Daoy (cell line): ENCODE results near the gene TTLL9. TPM values are rescaled to one million over a fixed set of nuclear protein-coding genes. Genes with fewer than 3 reads are reported as not detected.

Experiments used
- DNase-seq: peaks from one replicate; pipeline ENCODE4 v3.0.0-alpha.2; 2015; ENCODE audit warnings: low read depth
- total RNA-seq: library from RNA; depleted of rRNA; stranded (reverse); fragments of >200 nt; shearing (Covaris generic); gene quantifications from 2 replicates; pipeline ENCODE4 v1.2.3, GENCODE V29; 2014

TTLL9 gene
- total RNA-seq, 1 experiment from 2014 or later: 1.5 TPM

DNA sequence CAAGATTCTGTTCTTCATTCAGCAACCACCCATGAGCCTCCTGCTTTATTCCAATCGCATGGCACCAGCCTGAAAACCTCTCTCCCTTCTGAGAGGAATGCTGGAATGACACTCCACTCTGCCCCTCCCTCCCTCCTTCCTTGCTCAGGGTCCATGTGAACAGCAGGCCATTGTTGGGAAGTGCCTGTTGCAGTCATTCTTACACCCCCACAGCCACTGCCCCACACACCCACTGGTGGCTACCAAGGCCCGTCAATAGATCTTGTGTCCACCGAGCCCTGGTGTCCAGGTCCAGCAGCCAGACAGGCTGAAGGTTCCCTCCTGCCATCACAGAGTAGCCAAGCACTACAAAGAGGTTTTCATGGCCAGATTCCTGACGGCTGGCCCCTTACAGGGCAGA lies 74.9 kb downstream of the TTLL9 start:
- no peak for DNase-seq

DNA sequence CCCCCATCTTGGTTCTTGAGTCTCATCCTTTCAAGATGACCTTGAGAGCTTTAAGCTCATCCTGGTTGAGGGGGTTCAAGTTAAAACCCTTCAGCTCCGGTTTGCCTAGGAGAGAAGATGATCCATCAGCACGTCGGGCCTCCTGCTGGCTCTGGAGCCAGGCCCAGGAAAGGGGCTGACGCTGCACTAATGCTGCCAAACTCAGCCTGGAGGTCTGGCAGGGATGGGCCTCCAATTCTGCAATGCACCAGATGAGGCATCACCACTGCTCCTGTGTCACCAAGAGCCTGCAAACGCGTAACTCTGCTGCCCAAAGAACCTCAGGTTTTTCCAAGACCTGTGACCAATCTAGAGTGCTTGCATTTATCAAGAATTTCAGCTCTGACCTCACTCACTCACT lies 75.4 kb downstream of the TTLL9 start:
- DNase-seq: no peak

DNA sequence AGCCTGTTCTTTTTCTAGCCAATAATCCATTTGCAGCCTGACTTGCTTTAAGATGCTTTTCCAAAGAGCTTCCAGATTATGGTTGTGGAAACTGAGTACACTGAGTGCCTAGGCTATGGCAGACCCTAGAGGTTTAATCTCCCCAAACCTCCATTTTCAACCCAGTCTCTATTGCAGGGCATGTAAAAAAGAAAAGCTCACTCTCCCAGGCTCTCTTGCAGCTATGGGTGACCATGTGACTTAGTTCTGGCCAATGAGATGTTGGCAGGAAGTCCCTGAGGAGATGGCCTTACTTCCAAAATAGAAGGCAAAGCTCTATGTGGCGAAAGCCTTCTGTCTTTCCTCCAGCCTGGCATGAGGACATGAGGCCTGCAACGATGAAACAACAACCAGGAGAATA lies 77.6 kb downstream of the TTLL9 start:
- no peak for DNase-seq

DNA sequence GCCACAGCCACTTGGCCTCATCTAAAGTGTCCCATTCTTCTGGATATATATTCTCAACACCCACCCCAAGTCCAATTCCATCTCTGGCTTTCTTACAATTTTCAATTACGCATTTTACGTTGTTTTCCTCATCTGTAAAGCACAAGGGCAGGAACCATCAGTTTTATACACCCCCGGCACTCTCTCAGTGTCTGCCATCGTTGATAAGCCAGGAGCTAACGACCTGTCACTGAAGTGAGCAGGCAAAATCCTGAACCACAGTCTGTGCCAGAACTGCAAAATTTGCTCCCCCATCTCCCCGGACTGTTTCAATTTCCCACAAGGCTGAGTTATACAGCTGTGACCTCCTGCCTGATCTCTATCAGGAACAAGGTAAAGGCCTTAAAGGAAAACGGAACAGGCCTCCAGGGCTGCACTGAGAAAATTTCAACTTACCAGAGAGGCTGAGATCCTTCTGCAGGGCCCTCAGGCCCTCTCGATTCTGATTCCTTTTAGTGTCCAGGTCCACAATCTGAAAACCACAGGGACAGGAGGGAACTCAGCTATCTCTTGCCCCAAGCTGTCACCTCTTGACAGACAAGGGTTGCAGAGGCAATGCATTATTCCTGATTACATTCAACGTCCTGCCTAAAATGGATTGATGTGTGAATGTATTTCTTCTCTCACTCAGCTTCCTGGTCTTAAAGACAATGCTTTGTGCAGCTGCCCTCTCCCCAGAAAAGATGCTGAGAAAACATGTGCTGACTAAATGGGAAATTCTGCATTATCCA lies 79.6 kb downstream of the TTLL9 start:
- no peak for DNase-seq

DNA sequence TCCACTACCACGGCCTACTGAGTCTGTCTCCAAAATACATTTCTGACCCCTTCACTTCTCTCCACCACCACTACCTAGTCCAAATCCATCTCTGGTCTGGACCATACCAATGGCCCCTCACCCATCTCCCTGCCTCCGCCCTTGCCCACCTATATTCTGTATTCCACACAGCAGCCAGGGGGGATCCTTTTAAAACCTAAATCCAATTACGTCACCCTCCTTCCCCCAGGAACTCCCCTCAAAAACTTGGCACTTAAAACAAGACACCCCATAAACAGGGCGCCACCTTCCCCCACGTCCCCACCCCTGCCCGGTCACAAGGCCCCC lies 80.7 kb downstream of the TTLL9 start:
- no peak for DNase-seq

DNA sequence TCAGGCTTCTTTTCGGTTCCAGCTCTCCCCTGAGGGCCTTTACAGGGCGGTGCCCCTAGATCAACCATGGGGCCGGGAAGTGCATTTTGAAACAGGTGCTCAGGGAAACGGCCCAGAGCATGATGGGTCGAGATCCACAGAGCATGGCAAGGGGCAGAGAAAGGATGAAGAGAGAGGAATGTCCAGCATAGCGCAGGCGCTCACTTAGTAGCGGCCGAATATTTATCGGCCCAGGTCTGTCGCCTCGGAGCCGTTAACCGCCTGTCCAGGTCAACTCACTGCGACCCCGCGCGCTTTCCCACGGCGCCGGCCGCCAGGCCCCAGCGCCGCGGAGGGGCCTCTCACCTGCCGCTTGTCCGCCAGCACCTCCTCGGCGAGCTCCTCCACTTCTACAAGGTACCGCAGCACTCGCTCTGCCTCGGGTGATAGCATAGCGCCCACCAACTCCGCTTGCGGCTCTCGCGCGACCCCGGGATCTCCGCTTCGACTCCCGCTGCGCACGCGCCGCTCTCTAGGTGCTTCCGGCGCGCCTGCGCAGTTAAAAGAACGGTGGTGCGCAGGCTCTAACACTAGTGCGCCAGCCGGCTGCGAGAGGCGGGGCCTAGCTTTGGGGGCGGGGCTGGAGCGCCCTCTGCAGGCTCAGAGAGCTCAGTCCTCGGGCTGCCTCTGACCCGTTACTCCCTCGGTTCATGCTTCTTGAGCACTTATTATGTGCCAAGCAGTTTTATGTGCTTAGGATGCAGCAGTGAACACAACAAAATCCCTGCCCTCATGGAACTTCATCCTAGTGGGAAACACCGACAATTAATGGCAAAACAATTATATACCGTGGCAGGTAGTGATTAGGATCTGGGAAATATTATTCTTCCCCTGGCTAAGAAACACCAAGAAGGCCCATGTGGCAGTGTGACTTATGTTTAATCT lies 81.4 kb downstream of the TTLL9 start, which contains the start of gene PDRG1:
TSS of gene PDRG1 (minus strand) at position 517 of the 924 bp plus-strand sequence. CDS start at position 432, 85 bp downstream.
- peak; percentile 97 for DNase-seq

DNA sequence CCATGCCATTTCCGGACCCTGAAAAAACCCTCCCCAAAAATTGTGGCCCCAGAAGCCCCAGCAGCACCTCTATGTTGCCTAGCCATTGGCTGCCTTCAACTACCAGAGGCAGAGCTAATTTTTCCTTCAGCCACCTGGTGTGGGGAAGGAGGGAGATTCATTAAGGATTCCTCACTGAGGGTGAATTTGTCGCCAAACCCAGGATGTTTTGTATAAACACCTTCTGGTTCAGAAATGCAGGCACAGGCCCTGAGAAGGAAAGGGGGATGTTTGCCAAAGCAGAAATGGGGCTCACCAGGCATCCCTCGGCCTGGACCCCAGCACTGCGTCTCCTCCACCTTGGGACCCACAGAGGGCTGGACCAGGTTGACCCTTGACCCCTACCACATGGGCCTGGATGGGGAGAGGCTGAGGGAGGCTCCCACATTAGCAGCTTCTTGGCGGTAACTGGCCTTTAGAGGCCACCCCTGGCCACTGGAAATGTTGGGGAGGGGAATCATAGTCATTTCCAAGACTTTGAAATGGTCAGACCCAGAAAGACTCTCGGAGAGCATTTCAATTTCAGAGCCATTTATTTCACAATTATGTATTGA lies 83.2 kb downstream of the TTLL9 start:
- no peak for DNase-seq

DNA sequence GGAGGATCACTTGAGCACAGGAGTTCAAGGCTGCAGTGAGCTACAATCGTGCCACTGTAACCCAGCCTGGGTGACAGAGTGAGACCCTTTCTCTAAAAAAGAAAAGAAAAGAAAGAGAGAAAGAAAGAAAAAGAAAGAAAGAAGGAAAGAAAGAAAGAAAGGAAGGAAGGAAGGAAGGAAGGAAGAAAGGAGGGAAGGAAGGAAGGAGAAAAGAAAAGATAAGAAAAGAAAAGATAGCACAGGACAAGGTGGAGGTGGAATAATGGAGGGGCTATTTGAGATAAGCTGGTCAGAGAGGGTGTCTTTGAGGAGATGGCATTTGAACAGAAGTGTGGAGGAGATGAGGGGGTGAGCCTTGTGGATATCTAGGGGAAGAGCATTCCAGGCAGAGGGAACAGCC lies 84.1 kb downstream of the TTLL9 start:
- no peak for DNase-seq

DNA sequence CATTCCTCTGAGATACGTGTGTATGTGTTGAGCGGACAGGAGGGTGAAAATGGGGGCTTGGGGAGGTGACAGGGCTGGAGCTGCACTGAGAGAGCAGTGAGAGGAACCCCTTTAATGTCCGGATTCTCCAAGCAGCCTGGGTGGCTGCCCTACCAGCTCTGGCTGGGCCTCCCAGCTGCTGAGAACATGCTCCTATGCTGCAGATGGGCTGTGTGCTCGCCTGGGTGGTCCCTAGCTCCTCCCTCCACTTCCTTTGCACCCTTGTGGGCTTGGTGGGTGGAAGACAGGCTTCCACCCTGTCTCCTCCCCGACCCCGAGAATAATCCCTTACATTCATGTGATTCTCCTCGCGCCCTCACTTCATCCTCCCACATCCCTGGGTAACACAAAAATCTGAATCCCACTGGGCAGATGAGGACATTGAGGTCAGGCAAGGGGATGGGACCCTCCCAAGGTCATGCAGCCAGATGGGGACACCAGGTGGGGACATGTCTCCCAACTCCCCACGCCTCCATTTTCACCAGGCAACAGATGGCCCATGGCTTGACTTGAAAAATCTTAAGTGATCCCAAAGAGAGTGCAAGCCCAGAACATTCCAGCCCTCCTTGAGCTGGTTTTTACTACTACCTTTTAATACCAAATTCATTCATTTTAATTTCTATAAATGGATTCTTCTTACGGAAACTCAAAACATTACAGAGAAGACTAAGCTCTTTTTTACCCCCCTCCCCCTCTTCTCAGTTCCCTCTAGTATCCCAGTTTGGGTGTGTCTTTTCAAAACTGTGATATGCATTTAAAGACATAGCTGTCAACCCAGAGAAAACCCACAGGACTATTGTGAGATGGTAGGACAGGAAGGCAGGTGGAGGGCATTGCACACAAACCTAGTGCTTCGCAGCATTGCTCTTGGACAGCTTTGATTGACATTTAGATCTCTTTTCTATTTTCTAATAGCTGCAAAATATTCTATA lies 86.4 kb downstream of the TTLL9 start:
- no peak for DNase-seq

DNA sequence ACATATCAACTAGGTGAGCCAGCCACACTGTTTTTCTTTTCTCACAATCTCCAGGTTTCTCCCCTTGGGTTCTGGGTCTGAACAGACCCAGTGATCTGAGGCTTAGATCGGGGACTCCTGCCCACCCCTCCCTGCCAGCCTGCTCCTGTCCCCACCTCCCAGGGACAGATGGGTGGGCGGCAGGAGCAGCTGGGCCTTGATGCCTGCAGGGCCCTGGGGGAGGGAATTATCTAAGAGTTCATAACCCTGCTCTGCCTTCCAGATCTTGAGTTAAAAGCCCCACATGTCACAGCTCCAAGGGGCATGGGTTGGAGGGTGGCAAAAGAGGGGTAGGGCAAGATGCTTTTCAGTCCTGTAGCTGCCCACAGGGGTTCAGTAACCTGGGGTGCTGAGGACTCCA lies 92.3 kb downstream of the TTLL9 start:
- DNase-seq: no peak

DNA sequence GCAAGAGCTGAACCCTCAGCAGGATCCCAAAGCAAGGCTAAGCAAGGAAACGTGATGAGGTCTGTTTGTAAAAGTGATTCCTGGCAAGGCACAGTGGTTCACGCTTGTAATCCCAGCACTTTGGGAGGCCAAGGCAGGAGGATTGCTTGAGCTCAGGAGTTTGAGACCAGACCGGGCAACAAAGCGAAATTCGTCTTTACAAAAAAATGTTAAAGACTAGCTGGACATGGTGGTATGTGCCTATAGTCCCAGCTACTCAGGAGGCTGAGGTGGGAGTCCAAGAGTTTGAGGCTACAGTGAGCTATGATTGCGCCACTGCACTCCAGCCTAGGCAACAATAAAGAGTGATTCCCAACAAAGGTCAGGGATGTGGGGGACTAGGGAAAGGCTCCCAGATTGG lies 93.5 kb downstream of the TTLL9 start:
- DNase-seq: no peak

DNA sequence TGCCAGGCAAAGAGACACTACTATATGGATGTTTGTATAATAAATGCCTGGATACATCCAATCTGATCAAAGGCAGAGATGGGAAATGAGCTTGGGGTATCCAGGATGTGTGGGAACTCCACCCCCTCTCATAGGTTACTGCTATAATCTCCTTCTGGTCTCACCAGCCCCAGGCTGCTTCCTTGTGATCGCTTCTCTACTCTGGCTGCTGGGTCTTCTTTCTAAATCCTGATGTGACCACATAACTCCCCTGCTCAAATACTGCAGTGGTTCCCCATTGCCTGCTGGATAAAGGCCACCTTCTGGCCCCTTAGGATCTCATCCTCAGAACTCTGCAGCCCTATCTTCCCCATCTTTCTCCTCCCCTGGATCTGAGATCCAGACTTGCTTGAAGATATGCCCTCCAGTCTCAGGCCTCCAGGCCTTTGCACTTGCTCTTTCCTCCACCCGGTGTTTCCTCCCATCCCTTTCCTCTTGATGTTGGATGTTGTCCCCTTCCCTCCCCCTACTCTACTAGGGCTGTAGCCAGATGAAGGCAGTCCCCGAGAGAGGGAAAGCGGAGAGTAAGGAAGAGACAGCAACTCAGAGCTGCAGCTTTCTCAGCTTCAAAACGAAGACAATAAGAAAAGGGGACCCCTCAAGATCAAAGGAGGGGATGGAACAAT lies 96.7 kb downstream of the TTLL9 start:
- DNase-seq: no peak

DNA sequence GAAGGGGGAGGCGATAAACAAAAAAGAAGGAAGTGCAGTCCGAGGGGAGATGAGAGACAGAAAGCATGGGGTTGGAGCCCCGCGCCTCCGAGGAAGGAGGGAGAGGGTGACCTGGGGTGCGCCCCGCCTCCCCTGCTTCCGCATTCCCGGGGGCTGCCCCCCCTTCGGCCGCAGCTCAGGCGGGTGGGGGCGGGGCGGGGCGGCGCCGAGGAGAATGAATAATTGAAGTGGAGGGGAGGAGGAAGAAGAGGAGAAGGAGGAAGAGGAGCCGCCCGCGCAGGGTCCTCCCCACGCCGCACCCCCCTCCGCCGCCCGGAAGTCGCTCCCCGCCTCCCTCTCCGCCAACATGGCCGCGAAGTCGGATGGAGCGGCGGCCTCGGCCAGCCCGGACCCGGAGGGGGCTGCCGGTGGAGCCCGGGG lies 97.4 kb downstream of the TTLL9 start, which contains the start of gene XKR7:
TSS of gene XKR7 (plus strand) at position 322 of the 420 bp plus-strand sequence. CDS start at position 347, 25 bp downstream.
- DNase-seq: peak; percentile 10

DNA sequence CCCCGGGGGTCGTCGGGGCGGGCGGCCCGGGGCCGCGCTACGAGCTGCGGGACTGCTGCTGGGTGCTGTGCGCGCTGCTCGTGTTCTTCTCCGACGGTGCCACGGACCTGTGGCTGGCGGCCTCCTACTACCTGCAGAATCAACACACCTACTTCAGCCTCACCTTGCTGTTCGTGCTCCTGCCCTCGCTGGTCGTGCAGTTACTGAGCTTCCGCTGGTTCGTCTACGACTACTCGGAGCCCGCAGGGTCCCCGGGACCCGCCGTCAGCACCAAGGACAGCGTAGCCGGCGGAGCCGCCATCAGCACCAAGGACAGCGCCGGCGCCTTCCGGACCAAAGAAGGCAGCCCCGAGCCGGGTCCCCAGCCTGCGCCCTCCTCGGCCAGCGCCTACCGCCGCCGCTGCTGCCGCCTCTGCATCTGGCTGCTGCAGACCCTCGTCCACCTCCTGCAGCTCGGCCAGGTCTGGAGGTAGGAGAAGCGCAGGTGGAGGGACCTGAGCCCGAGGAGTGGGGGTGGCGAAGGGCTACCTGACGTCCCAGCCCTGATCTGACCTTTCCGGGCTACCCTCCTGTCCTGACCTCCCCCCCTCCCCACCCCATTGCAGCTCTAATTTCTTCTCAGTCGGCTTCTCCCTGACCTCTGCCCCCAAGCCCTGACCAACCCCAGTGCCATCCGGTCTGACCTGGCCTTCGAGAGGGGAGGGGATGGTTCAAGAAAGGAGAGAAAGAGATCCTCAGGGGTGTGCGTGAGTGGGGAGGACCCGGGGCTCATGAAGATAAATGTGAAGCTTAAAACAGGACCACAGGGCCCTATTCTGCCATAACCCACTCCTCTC lies 98.1 kb downstream of the TTLL9 start:
- DNase-seq: peak; percentile 79

DNA sequence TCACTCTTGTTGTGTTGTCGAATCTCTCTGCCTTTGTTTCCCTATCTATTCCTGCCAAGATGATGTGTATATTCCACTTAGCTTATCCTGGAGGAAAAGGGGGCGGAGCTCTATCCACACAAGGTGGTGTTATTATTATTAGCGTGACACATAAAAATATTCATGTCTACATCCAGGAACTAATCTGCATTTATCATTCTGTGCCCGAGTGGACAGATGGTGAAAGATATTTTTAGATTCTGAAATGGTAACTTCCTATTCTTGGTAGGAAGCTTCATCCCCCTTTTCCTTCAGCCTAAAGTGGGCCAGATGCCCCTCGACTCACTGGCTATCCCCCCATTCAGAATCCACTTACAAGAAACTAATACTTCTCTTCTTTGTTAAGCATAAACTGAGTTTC lies 99.6 kb downstream of the TTLL9 start:
- DNase-seq: no peak

DNA sequence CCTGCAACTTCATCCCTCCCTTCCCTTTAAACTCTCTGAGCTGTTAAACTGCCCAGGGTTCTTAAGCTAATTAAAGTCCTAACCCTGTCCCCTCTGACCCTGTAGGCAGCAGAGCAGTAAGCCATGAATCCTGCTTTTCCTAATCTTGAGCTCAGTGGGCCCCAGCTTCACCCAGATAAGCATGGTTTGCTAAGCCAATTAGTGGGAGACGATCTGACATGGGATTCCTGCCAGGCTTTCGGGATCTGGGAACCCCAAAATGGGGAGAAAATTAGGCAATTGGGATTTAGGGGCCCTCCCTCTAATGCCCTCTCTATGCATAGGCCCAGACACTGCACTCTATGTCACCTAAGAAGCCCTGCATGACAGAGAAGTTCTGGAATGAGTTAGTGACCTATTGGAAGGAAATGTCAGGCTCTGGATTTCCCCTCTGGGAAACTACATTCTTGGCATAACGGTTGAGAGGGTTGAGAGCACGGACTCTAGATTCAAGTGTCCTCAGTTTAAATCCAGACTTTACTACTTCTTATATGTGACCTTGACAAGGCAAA lies 102.1 kb downstream of the TTLL9 start:
- peak; percentile 13 for DNase-seq

DNA sequence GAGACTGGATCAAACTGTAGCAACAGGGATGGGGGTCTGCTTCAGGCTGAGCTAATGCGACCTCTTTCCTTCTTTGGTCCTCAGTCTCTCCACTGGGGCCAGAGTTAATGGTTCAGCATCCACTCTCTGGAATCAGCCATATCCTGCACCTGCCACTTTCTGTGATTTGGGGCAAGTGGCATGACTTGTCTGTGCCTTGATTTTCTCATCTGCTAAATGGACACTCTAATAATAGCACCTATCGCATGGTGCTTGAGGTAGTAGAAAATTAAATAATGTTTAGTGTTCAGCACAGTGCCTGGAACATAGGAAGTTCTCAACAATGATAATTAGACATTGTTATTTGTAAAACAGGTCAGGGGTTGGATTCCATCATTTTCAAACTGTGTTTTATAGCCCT lies 103.9 kb downstream of the TTLL9 start:
- no peak for DNase-seq

DNA sequence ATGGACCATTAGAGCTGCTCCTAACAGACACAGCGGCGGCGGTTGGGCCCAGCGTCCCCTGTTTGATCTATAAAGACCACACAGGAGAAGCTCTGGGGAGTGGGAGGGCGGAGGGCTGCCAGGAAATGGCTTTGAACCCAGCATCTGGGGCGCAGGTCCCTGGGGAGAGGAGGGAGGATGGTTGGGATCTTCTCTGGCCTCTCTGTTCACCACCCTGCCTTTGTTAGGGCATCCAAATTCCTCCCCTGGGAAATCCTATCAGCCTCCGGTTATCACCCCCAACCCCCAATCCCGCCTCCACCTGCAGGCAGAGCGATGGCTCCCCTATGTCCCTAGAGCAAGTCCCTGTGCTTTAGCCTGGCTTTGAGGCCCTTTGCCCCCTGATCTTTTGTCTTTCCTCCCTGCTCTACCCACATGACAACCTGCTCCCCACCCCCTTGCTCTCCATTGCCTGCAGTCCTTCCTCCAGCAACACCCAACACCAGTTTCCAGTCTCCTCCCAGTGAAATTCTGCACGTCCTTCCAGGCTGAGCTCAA lies 104.6 kb downstream of the TTLL9 start:
- no peak for DNase-seq

DNA sequence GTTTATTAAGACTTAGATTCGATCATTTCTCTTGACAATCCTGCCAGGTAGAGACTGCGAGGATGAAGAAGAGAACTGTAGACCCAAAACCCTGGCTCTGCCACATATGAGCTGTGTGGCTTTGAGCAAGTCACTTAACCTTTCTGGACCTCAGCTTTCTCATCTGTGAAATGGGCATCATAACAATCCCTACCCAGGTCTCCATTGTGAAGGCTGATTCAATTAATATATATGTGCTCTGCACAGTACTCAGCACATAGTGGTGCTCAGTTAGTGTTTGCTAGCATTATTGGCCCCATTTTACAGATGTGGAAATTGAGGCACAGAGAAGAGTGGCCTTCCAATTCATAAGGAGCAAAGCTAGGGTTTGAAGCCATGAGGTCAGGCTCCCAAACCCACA lies 105.4 kb downstream of the TTLL9 start:
- no peak for DNase-seq
